GM18868 (cell line): ENCODE results near the gene EXOSC5.
"Not testable (repeated sequence)": the region's sequence is repeated elsewhere in the genome, so short reads cannot be mapped to it uniquely, and the experiment has no call there.

Experiments used
- ATAC-seq: cut with Tn5 transposase; IDR thresholded peaks from one replicate; pipeline ENCODE4 v1.9.1; 2021; ENCODE audit warnings: mild to moderate bottlenecking, moderate library complexity; ENCODE audit not compliant: unreplicated experiment

The EXOSC5 gene

DNA sequence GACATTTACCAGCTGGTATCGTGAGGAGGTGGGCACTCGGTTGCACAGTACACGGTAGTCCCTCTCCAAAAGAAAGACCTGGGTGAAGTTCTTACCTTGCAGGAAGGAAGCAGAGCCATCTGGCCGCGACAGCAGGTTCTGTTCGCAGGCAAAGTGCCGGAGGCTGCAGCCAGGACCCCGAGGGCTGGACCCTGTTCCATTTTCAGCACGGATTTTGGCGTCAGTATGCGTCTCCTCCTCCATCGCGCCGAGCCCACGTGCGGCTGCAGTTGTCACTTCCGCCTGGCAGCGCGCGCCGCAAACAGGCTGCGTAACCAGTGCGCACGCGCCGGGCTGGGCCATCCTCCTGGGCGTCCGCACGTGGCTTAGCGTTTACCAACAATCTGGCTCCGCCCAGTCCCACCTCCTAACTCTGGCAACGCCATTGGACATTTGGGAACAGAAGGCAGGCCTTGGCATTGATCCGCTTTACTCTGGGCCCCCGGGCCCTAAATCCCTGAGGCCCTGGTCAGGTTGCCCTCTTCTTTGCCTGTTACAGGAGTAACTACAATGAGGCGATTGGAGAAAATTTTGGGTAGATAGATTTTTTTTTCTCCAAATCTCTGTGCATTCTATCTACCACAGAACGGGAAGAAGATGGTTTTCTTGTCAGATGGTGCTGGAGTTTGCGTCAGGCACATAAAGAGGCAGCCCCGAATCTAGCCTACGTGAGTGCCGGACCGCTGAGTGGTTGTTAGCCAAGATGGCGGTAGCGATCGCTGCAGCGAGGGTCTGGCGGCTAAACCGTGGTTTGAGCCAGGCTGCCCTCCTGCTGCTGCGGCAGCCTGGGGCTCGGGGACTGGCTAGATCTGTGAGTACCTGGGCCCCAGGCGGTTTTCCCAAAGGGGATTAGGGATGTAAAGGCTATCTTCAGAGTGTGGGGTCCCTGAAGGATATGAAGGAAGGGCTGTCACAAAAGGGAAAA lies at the start of gene EXOSC5, which contains the start of gene BCKDHA:
Gene EXOSC5 (minus strand): TSS at position 274 of the 964 bp plus-strand sequence. CDS start 31 bp downstream, at position 243.
Gene BCKDHA (plus strand): TSS at position 733 of the 964 bp plus-strand sequence. CDS start 10 bp downstream, at position 743.
- peak; percentile 89 for ATAC-seq

DNA sequence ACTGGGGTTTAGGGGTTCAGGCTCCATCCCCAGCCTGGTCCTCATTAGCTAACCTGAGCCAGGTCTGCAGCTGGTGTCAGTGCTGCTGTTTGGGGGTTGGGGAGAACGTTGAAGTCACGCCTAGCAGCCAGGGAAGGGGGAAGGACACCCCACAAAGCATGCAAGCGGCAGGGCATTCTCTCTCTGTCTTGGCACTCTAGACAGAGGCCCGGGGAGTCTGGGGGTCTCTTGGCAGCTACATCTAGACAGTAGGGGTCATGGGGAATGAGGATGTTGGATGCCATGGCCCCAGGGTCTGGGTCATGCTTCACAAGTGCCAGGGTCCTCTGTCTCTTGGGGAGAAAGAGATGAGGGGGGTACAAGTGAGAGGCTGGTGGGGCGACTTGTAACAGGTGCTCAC lies 48.4 kb upstream of the EXOSC5 start:
- no peak for ATAC-seq

DNA sequence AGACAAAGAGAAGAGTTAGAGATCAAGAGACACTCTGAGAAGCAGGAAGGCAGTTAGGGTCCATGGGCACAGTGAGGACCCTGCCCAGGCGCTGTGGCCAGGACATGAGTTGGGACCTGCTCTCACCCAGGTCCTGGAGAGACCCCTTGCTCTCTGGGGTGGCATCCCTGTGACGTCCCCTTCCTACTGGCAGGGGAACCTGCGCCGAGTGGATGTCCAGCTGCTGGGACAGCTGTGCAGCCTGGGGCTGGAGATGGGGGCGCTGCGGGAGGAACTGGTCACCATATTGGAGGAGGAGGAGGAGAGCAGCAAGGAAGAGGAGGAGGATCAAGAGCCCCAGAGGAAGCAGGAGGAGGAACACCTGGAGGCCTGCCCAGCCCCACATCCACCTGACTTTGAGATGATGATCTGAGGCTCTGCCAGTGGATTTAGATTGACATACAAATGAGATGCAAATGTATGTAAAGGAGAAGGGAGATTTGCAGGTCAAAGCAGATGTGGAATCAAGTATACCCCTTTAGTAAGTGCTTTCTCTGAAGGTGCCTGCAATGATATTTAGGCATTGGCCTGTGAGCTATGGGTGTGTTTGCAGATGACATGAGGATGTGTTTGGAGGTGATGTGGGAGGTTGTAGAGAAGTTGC lies 46.8 kb upstream of the EXOSC5 start:
- no peak for ATAC-seq

DNA sequence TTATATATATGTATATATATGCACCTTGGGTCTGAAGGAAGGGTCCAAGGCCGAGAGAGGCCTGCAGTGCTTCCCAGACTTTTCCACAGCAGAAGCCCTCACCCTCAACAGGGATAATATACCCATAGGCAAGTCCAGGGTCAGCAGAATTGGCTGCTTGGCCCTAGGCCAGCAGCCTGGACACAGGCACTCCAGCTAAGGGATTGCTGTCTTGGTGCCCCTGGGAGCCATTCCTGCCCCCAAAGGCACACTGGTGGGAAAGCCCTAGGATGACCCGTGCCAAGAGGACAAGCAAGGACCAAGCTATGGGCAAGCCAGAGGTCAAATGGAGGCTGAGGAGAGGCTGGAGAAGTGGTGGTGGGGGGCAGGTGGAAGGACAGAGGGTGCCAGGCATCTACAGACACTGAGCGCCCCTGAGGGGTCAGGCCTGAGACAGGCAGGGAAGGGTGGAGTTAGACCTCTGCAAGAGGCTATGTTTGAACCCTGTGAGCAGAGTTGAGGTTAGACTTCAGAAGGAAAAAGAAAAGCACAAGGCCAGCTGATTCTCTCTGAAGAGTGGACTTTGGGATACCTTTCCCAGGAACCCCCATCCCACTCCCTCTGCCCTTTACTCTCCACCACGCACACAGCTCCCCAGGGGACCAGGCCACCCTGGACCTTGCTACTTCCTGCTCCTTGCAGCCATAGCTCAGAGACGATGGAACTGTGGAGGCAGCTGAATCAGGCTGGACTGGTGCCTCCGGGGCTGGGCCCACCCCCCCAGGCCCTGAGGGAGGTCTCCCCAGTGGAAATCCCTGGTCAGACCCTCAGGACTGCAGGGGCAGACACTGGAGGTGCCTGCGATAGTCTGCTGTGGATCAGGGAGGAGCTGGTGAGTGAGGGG lies 45.6 kb upstream of the EXOSC5 start, which contains the start of gene ERICH4:
Gene ERICH4 (plus strand): TSS at position 684 of the 883 bp plus-strand sequence. CDS start 14 bp downstream, at position 698.
- no peak for ATAC-seq

DNA sequence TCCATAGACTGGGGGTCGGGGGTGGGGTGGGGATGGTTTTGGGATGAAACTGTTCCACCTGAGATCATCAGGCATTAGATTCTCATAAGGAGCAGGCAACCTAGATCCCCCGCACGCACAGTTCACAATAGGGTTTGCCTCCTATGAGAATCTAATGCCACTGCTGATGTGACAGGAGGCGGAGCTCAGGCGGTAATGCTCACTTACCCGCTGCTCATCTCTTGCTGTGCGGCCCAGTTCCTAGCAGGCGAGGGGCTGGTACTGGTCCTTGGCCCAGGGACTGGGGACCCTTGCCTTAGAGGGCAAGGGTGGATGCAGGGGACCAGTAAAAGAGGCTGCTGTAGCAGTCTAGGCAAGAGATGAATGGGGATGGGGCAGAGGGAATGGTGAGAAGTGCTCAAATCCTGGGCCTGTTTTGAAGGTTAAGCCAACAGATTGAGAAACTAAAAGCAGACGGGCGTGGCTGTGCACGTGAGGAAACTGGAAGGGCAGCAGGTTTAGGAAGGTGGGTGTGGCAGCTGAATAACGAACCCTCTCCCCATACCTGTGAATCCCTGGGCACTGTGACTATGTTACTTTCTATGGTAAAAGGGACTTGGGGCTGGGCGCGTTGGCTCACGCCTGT lies 44.3 kb upstream of the EXOSC5 start:
- ATAC-seq: no peak

DNA sequence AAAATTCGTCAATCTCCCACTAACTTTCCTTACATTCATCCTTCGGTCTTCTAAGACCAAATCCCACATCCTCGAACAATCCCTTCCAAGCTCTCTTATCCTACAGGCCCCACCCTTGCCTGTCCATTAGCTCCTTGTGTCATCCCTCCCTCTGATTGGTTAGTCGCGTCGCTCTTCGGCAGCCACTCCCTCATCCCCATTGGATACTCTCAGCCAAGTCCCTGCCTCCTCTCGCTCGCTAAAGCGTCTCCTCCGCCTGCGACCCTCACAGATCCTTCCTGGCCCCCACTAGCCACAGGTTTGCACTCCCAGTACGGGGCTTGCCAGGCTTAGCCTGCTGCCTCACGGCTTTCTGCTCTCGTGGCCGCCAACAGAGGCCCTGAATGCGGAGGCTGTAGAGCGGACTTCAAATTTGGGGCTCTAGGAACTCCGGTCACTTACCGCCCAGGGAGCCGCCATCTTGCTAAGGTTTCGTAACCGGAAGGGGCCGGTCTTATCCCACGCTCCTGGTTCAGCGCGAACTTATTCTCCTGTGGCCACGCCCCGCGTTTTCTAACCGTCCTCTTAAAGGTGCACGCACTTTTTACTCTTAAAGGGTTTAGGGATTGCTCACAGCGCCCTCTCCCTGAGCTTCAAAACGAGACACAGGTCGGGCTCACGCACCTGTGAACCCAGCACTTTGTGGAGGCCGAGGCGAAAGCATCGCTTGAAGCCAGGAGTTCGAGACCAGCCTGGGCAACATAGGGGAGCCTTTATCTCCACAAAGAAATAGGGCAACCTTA lies 42.5 kb upstream of the EXOSC5 start, which contains the start of gene DMAC2:
Gene DMAC2 (minus strand): TSS at position 472 of the 782 bp plus-strand sequence. CDS start 13 bp downstream, at position 459.
- ATAC-seq: peak; percentile 92

DNA sequence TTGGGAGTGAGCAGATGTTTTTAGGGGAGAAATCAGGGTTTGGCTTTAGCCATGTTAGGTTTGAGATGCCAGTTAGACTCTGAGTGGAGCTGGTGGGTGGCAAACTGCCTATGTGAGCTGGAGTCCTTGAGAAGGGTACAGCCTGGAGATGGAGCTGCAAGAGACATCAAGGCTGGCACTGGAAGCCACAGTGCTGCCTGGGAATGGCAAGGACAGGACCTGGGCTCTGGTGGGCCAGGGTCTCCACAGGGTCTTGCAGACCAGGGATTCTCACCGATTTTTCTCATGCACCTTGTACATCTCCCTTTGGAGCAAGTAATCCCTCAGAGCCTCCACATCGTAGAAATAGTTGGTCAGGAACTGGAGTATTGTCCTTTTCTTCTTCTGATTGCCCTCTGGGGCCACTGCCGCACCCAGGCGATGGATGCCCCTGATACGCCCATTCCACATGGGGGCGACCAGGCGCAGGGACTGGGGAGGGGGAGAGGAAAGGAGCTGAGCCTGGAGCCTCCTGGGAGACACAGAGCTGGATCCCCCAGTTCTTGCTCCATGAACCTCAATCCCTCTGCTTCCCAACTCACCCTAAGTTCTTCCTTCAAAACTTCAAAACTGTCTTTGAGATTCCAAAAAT lies 40.9 kb upstream of the EXOSC5 start:
- ATAC-seq: no peak

DNA sequence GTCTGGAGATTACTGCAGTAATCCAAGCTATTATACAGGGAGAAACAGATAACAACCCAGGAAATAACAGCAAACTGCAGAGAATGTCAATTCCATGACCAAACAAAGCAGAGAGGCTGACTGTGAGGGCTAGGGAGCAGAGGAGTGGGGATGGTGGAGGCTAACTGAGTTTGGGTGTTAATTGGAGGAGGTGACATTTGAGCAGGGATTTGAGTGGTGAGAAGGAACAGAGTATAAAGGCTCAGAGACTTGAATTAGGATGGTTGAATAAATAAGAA lies 39.5 kb upstream of the EXOSC5 start:
- ATAC-seq: no peak

DNA sequence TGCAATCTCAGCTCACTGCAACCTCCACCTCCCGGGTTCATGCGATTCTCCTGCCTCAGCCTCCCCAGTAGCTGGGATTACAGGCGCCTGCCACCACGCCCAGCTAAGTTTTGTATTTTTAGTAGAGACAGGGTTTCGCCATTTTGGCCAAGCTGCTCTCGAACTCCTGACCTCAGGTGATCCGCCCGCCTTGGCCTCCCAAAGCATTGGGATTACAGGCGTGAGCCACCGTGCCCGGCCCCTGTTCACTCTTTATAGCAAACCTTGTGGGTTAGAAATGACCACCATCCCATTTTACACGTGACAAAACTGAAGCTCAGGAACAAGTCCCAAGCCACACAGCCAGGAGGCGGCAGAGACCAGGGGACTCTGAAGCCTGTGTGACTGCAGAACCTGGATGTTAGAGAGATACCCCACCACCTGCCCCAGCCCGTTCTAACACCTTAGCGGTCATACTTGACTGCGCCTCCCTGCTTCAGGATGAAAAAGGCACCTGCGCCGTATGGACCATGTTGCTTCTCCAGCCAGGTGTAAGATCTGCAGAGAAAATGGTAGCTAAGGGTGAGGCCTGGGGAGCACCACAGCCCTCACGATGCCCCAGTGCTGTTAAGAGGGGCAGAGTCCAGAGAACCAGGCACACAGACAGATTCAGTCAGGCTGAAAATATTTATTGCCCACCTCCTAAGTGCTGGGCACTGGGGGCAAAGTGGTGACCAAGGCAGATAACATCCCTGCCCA lies 38.9 kb upstream of the EXOSC5 start:
- no peak for ATAC-seq

DNA sequence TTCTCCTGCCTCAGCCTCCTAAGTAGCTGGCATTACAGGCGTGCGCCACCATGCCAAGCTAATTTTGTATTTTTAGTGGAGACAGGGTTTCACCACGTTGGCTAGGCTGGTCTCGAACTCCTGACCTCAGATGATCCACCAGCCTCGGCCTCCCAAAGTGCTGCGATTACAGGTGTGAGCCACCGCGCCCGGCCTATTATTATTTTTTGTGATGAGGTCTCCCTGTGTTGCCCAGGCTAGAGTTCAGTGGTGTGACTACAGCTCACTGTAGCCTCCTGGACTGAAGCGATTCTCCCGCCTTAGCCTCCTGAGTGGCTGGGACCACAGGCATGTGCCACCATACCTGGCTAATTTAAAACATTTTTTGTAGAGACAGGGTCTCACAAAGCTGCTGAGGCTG lies 38.2 kb upstream of the EXOSC5 start:
- not testable (repeated sequence) for ATAC-seq

DNA sequence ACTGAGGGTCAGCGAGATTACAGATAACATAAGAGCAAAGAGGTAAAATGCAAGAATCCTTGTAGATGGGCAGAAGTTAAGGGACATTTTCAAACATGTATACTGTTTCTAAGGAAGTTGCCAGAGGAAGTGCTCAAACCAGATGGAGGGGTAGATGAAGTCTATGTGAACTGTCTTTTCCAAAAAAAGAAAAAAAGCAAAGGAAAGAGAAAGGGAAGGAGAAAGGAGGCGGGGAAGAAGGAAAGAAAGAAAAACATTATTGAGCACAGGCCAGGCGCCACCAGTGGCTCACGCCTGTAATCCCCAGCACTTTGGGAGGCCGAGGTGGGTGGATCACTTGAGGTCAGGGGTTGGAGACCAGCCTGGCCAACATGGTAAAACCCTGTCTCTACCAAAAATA lies 37.3 kb upstream of the EXOSC5 start:
- ATAC-seq: no peak

DNA sequence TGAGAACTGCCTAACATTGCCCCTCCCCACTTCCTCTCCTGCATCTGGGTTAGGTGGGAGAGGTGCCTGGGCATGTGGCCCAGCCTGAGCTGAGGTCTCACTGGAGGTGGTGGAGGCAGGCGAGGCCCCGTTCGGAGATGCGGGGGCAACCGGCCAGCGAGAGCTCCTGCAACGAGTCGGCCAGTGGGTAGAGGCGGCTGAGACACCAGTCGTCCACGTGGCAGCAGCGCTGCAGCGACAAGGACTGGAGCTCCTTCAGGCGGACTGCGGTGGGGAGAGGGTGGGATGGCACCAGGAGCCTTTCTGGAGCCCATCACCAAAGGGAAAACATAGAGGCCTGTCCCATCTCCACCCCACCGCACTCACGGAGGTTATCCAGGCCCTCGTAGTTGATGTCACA lies 36.0 kb upstream of the EXOSC5 start:
- no peak for ATAC-seq

DNA sequence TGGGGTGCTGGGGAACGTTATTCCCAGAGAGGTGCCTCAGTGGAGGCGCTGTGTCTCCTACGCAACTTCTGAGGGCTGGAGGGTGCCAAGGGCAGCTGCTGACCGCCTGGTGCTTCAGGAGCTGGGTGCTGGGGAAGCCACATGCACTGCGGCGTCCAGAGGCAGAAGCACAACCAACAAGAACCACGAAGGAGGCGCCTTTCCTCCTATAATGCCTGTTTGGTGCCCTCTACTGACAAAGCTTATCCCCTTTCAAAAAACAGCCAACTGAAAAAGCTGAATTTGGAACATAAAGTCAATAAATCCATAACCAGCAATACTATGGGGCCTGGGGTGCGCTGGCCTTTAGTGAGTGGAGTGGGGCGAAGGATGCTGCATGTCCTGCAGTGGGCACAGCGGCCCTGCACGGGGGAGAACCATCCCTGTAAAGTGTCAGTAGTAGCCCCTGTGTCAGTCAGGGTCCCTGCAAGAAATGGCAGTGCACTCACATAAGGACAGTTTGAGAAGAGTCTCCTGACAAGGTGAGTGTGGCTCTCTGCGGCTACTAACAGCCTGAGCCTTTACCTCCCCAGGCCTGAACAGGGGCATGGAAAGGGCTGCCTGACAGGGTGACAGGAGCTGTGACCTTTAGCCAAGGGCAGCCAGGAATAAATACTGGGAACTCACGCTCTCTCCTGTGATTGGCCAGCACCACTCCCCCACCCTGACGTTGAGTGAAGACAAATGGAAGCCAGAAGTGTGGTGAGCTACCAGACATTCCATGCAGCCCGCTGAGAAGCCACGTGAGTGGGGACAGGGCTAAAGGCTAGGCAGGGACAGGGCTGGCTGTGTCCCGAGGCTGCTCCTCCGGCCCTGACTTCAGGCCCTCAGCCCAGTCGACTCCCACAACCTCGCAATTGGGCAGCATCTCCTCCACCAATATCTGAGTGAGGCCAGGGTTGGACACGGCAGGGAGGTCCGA lies 34.5 kb upstream of the EXOSC5 start:
- no peak for ATAC-seq

DNA sequence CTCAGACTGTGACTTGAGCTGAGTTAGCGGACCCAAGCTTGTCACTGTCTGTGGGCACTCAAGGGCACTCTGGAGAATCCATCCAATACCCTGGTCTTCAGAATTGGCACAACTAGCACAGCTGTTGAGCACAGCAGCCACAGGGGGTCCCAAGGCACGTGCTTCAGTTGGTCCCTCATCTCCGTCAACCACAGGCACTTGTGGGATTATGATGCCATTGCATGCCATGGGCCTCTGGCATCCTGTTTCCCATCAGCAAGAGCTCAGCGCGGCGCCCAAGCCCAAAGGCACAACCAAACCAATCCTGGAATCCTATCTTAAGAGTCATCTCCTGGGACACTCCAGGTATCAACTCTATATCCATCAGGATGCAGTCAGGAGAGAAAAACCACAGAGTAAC lies 33.8 kb upstream of the EXOSC5 start:
- no peak for ATAC-seq

DNA sequence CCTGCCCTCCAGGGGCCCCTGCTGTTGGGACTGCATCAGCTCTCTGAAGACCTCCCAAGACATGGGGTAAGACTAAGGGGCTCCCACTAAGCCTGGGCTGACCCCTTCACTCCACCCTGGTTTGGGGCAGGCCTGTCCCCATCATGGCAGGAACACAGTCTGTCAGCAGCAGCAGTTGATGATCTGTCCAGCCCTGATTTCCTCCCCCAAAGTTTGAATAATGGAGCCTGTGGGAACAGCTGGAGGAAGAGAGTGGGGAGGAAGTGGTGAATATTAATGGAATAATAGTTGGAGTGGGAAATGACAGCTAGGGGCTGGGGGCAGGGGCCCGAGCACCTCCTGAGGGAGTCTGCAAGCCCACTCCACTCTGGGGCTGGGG lies 31.3 kb upstream of the EXOSC5 start:
- no peak for ATAC-seq

DNA sequence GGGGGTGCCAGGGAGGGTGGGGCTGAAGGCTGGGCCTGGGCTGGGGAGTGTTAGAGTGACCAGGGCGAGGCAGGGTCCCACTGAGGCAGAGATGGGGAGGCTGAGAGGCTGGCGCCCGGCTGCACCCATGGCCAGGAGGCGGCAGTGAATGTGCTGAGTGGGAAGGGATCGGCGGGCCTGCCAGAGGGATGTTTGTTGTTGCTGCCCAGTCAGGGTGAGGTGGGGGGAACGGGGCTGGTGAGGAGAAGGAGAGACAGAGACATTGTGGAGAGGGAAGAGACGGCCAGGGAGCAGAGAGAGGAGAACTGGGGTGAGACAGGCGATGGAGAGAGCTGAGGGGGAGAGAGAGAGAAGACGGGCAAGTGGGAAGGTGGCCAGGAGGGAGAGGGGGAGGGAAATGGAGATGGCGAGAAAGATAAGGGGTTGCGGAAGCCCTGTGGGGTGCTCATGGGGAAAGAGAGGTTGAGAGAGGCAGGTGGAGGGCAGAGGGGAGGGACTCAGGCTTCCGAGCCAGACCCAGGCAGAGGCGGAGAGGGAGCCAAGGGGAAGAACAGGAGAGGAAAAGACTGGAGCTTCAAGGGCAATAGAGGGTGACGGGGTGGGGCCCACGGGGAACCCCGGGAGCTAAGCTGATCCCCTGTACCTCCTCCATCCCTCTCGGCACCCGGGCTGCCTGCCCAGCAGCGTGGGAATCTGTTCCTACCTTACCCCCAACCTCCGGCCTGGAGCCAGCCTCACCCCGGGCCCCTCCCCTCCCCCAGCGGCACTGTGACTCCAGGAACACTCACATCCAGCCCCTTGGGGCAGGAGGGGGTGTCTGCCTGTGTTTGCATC lies 30.7 kb upstream of the EXOSC5 start:
- no peak for ATAC-seq
